Measurements from ENCODE around the gene CYP1B1. TPM values are rescaled to one million over a fixed set of nuclear protein-coding genes. Genes with fewer than 3 reads are reported as not detected.
A peak's percentile ranks its signal among the peaks of the same experiment; 100 is the strongest.

The CYP1B1 gene
- total and polyA plus RNA-seq, 2 experiments from 2014 or later = 56.0 to 116 TPM

DNA sequence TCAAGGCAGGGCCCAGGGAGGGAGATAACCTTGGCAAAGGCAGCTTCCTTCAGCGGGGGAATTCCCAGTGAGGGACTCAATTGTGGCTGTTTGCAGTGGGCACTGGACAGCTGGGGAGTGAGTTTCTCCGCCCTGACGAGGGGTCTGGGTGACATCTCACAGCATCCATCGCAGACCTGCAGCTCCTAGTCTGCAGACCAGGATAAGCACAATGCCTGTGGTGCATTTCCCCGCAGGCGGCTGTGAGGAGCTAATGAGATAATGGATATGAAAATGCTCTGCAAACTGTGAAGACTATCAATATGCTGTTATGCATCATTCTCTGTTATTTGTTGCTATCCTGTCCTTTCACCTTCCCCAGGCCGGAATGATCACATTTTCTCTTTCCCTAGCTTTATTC, 30.0 kb upstream of the CYP1B1 start:
- Histone ChIP-seq H3K79me2 (ENCODE audit: insufficient read depth) (no peaks in the 10 kb centered on the region), H3K9me2 (ENCODE audit: insufficient read depth) (no peaks in the 10 kb centered on the region), H3K4me1 (ENCODE audit: insufficient read depth) (peaks cover 27% of the 10 kb centered on the region), H3K27ac (peak overlapping the region; percentile 83), H3K36me3 (ENCODE audit: low read depth) (no peaks in the 10 kb centered on the region), H3F3A (ENCODE audit: insufficient read depth) (peaks cover 25% of the 10 kb centered on the region), H4K20me1 (ENCODE audit: insufficient read depth) (no peaks in the 10 kb centered on the region), H3K9me3 (ENCODE audit: low read depth) (no peaks in the 10 kb centered on the region), H2AFZ (peak overlapping the region; percentile 82), H3K9ac (peak overlapping the region; percentile 73), H3K27me3 (replicated peaks; ENCODE audit: insufficient read depth) (no peaks in the 10 kb centered on the region), H3K4me2 (ENCODE audit: unreplicated experiment) (peak overlapping the region; percentile 78), H3K4me3 (no peak overlapping the region)
- no peak for DNase-seq
- TF ChIP-seq EZH2phosphoT487 (IDR thresholded peaks at IDR 0.05; ENCODE audit: insufficient read depth, low read depth) = no peak
- no peak for TF ChIP-seq EZH2 (IDR thresholded peaks at IDR 0.05; ENCODE audit: insufficient read depth, poor library complexity, severe bottlenecking)
- 75 to 84% methylated on average over 7 of the region's 7 CpGs for WGBS, 2 experiments (ENCODE audit: low coverage in 1 of 2, low lambda C conversion rate in 2 of 2, missing lambda C conversion rate in 2 of 2)
- in situ Hi-C loops (cut with MboI) = no loop called here

DNA sequence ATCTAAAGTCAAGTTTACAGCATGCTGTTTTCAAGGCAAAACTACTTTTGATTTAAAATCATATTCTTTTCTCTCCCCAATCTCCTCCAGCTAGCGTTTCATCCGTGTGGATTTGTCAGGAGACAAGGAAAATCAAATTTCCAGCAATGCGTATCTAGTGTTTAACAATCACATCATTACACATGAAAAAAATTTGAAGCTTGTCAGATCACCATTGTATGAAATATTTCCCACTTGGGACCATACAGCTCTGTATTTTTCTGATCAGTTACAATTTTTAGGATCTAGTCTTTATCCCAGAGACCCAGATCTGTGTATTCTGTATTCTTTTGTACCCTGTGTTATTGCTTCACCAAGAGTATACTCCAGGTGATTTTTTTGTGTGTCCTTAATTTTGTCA, 28.6 kb upstream of the CYP1B1 start:
- H3F3A ChIP-seq (ENCODE audit: insufficient read depth) = peaks cover 20% of the 10 kb centered on the region
- H3K4me2 ChIP-seq (ENCODE audit: unreplicated experiment) = no peak overlapping the region
- WGBS, 2 experiments (ENCODE audit: low coverage in 1 of 2, low lambda C conversion rate in 2 of 2, missing lambda C conversion rate in 2 of 2) = 94 to 95% methylated on average over 3 of the region's 3 CpGs

DNA sequence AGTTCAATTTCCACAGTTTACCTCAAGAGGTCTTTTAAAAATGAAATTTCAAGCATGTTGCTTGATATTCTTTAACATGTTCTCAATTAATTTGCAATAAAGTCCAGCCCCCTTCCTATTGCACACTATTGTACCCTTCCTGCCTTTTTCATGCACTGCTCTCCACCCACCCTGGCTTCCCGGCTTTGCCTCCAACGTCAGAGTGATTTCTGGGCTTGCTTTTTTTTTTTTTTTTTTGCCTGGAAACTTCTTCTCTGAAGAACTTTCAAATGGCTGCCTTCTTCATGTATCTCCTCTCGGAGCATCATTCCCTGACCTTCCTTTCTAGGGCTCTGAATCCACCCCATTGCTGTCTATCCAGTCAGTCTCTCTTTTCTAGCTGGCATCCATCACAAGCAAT, 24.4 kb upstream of the CYP1B1 start:
- DNase-seq = no peak
- 77 to 89% methylated on average over 3 of the region's 3 CpGs for WGBS, 2 experiments (ENCODE audit: low coverage in 1 of 2, low lambda C conversion rate in 2 of 2, missing lambda C conversion rate in 2 of 2)
- Histone ChIP-seq H3K27me3 (replicated peaks; ENCODE audit: insufficient read depth) (no peaks in the 10 kb centered on the region), H3K79me2 (ENCODE audit: insufficient read depth) (no peaks in the 10 kb centered on the region), H3F3A (ENCODE audit: insufficient read depth) (peaks cover 29% of the 10 kb centered on the region), H3K9ac (no peak overlapping the region), H2AFZ (no peak overlapping the region), H3K4me3 (no peak overlapping the region), H3K27ac (no peak overlapping the region), H3K36me3 (ENCODE audit: low read depth) (no peaks in the 10 kb centered on the region), H3K4me1 (ENCODE audit: insufficient read depth) (peaks cover 36% of the 10 kb centered on the region), H4K20me1 (ENCODE audit: insufficient read depth) (no peaks in the 10 kb centered on the region), H3K9me3 (ENCODE audit: low read depth) (no peaks in the 10 kb centered on the region), H3K4me2 (ENCODE audit: unreplicated experiment) (no peak overlapping the region), H3K9me2 (ENCODE audit: insufficient read depth) (no peaks in the 10 kb centered on the region)
- TF ChIP-seq EZH2 (IDR thresholded peaks at IDR 0.05; ENCODE audit: insufficient read depth, poor library complexity, severe bottlenecking) = no peak
- no peak for TF ChIP-seq EZH2phosphoT487 (IDR thresholded peaks at IDR 0.05; ENCODE audit: insufficient read depth, low read depth)
- in situ Hi-C loops (cut with MboI) = no loop called here

More for the DNA sequence above, 28.6 kb upstream of the CYP1B1 start:
- in situ Hi-C loops (cut with MboI) = no loop called here
- no peaks in the 10 kb centered on the region for H3K36me3 ChIP-seq (ENCODE audit: low read depth)
- H3K4me3 ChIP-seq = no peak overlapping the region
- H4K20me1 ChIP-seq (ENCODE audit: insufficient read depth) = no peaks in the 10 kb centered on the region
- H3K4me1 ChIP-seq (ENCODE audit: insufficient read depth) = peaks cover 19% of the 10 kb centered on the region
- no peaks in the 10 kb centered on the region for H3K9me2 ChIP-seq (ENCODE audit: insufficient read depth)
- no peak overlapping the region for H3K9ac ChIP-seq
- DNase-seq = no peak
- no peaks in the 10 kb centered on the region for H3K9me3 ChIP-seq (ENCODE audit: low read depth)
- H3K79me2 ChIP-seq (ENCODE audit: insufficient read depth) = no peaks in the 10 kb centered on the region
- H3K27ac ChIP-seq = no peak overlapping the region
- H2AFZ ChIP-seq = no peak overlapping the region
- TF ChIP-seq EZH2phosphoT487 (IDR thresholded peaks at IDR 0.05; ENCODE audit: insufficient read depth, low read depth) (no peak), EZH2 (IDR thresholded peaks at IDR 0.05; ENCODE audit: insufficient read depth, poor library complexity, severe bottlenecking) (no peak)
- no peaks in the 10 kb centered on the region for H3K27me3 ChIP-seq (replicated peaks; ENCODE audit: insufficient read depth)

GRCh38 chr2:38099099-38100028, 23.4 kb upstream of the CYP1B1 start:
- Histone ChIP-seq H3K4me3 (peak overlapping the region; percentile 57; the same call in 1 of the 2 replicates), H3K4me2 (ENCODE audit: unreplicated experiment) (peak overlapping the region; percentile 75), H3F3A (ENCODE audit: insufficient read depth) (peaks cover 29% of the 10 kb centered on the region), H2AFZ (peak overlapping the region; percentile 64; the same call in 1 of the 2 replicates), H3K27me3 (replicated peaks; ENCODE audit: insufficient read depth) (no peaks in the 10 kb centered on the region), H3K4me1 (ENCODE audit: insufficient read depth) (peaks cover 36% of the 10 kb centered on the region), H3K36me3 (ENCODE audit: low read depth) (no peaks in the 10 kb centered on the region), H3K9me3 (ENCODE audit: low read depth) (no peaks in the 10 kb centered on the region), H3K27ac (0 out of 2 replicates have a peak overlapping the region, but pooled peaks have one; percentile 60), H4K20me1 (ENCODE audit: insufficient read depth) (no peaks in the 10 kb centered on the region), H3K9ac (peak overlapping the region; percentile 71), H3K9me2 (ENCODE audit: insufficient read depth) (no peaks in the 10 kb centered on the region), H3K79me2 (ENCODE audit: insufficient read depth) (no peaks in the 10 kb centered on the region)
- no peak for TF ChIP-seq EZH2 (IDR thresholded peaks at IDR 0.05; ENCODE audit: insufficient read depth, poor library complexity, severe bottlenecking)
- no peak for TF ChIP-seq EZH2phosphoT487 (IDR thresholded peaks at IDR 0.05; ENCODE audit: insufficient read depth, low read depth)
- 87 to 93% methylated on average over 10 of the region's 10 CpGs for WGBS, 2 experiments (ENCODE audit: low coverage in 1 of 2, low lambda C conversion rate in 2 of 2, missing lambda C conversion rate in 2 of 2)
- in situ Hi-C loops (cut with MboI) = no loop called here
- DNase-seq = no peak
